HG03135 (cell line): ENCODE results near the gene PBRM1.

Experiments
- ATAC-seq: cut with Tn5 transposase; IDR thresholded peaks from one replicate; pipeline ENCODE4 v1.9.1; 2021; ENCODE audit warnings: mild to moderate bottlenecking, moderate library complexity; ENCODE audit not compliant: unreplicated experiment

The PBRM1 gene

GRCh38 chr3:52670621-52671521 lies 14.8 kb downstream of the PBRM1 start:
- peak; percentile 64 for ATAC-seq

- no peak for ATAC-seq
Observed at GRCh38 chr3:52663098-52663497, 22.6 kb downstream of the PBRM1 start.

- ATAC-seq: no peak
Observed at GRCh38 chr3:52660046-52660445, 25.7 kb downstream of the PBRM1 start.

GRCh38 chr3:52655895-52656294 lies 29.8 kb downstream of the PBRM1 start:
- ATAC-seq: no peak

- no peak for ATAC-seq
Observed at GRCh38 chr3:52651592-52651991, 34.1 kb downstream of the PBRM1 start.

- ATAC-seq: no peak
Observed at GRCh38 chr3:52650439-52650838, 35.3 kb downstream of the PBRM1 start.

- no peak for ATAC-seq
Observed at GRCh38 chr3:52649461-52650210, 36.1 kb downstream of the PBRM1 start.

GRCh38 chr3:52645549-52645948 lies 40.2 kb downstream of the PBRM1 start:
- no peak for ATAC-seq

- ATAC-seq: no peak
Observed at GRCh38 chr3:52636673-52637072, 49.0 kb downstream of the PBRM1 start.

- ATAC-seq: no peak
Observed at GRCh38 chr3:52633786-52634185, 51.9 kb downstream of the PBRM1 start.

GRCh38 chr3:52625041-52625440 lies 60.7 kb downstream of the PBRM1 start:
- no peak for ATAC-seq

- ATAC-seq: no peak
Observed at GRCh38 chr3:52623234-52623792, 62.4 kb downstream of the PBRM1 start.

- no peak for ATAC-seq
Observed at GRCh38 chr3:52620580-52620979, 65.1 kb downstream of the PBRM1 start.

- ATAC-seq: no peak
Observed at GRCh38 chr3:52615166-52615565, 70.5 kb downstream of the PBRM1 start.

- ATAC-seq: no peak
Observed at GRCh38 chr3:52614689-52615088, 71.0 kb downstream of the PBRM1 start.

GRCh38 chr3:52609316-52609815 lies 76.3 kb downstream of the PBRM1 start:
- ATAC-seq: no peak

GRCh38 chr3:52608337-52608736 lies 77.4 kb downstream of the PBRM1 start:
- no peak for ATAC-seq

- no peak for ATAC-seq
Observed at GRCh38 chr3:52606373-52607085, 79.2 kb downstream of the PBRM1 start.

GRCh38 chr3:52600258-52600657 lies 85.5 kb downstream of the PBRM1 start:
- no peak for ATAC-seq

- ATAC-seq: no peak
Observed at GRCh38 chr3:52596658-52597265, 89.0 kb downstream of the PBRM1 start.
